H9 (cell line): ENCODE measurements around the gene EXOC3. TPM values are rescaled to one million over a fixed set of nuclear protein-coding genes. Genes with fewer than 3 reads are reported as not detected.

Experiments
- DNase-seq: peaks from one replicate; pipeline ENCODE4 v3.0.0-alpha.2; 2017
- H2AFZ ChIP-seq: one replicate; pipeline ENCODE4 v1.6.1; 2013; ENCODE audit warnings: mild to moderate bottlenecking, low read length, control low read depth, moderate library complexity
- H2AK5ac ChIP-seq: 2 replicates; pipeline ENCODE4 v1.6.1; 2013; ENCODE audit warnings: low read length, control low read depth, mixed read lengths; ENCODE audit not compliant: insufficient read length
- H2BK120ac ChIP-seq: one replicate; pipeline ENCODE4 v1.6.1; 2013; ENCODE audit warnings: low read depth, mild to moderate bottlenecking, low read length, control low read depth, inconsistent platforms; ENCODE audit not compliant: poor library complexity, severe bottlenecking
- H2BK12ac ChIP-seq: 2 replicates; pipeline ENCODE4 v1.6.1; 2013; ENCODE audit warnings: low read length, control low read depth, mixed read lengths, low read depth; ENCODE audit not compliant: insufficient read length
- H2BK15ac ChIP-seq: 2 replicates; pipeline ENCODE4 v1.6.1; 2013; ENCODE audit warnings: low read depth, low read length, control low read depth
- H2BK20ac ChIP-seq: one replicate; pipeline ENCODE4 v1.6.1; 2013; ENCODE audit warnings: low read depth, mild to moderate bottlenecking, low read length, control low read depth, inconsistent platforms; ENCODE audit not compliant: poor library complexity, severe bottlenecking
- H2BK5ac ChIP-seq: 2 replicates; pipeline ENCODE4 v1.6.1; 2013; ENCODE audit warnings: low read length, control low read depth, mixed read lengths; ENCODE audit not compliant: insufficient read length
- H3K14ac ChIP-seq: 2 replicates; pipeline ENCODE4 v1.6.1; 2013; ENCODE audit warnings: low read length, control low read depth; ENCODE audit not compliant: insufficient read depth
- H3K18ac ChIP-seq: 2 replicates; pipeline ENCODE4 v1.6.1; 2013; ENCODE audit warnings: low read depth, mild to moderate bottlenecking, mixed read lengths, low read length, control low read depth; ENCODE audit not compliant: insufficient read length
- H3K23ac ChIP-seq: 2 replicates; pipeline ENCODE4 v1.6.1; 2013; ENCODE audit warnings: low read length, control low read depth, mixed read lengths, low read depth; ENCODE audit not compliant: insufficient read length
- H3K23me2 ChIP-seq: 2 replicates; pipeline ENCODE4 v1.6.1; 2013; ENCODE audit warnings: low read depth, mild to moderate bottlenecking, mixed read lengths, low read length, control low read depth; ENCODE audit not compliant: insufficient read length, poor library complexity, severe bottlenecking
- H3K27ac ChIP-seq: 2 replicates; pipeline ENCODE4 v1.5.1; 2013; ENCODE audit warnings: low read length, control low read depth, mixed read lengths, low read depth; ENCODE audit not compliant: insufficient read length
- H3K27me3 ChIP-seq: 2 replicates; pipeline ENCODE4 v1.6.1; 2013; ENCODE audit warnings: low read length, control low read depth, inconsistent platforms; ENCODE audit not compliant: insufficient read depth
- H3K4ac ChIP-seq: 2 replicates; pipeline ENCODE4 v1.6.1; 2013; ENCODE audit warnings: low read depth, mild to moderate bottlenecking, control low read depth, inconsistent platforms, low read length, moderate library complexity
- H3K4me1 ChIP-seq: 2 replicates; pipeline ENCODE4 v1.6.1; 2013; ENCODE audit warnings: low read length, control low read depth, inconsistent platforms; ENCODE audit not compliant: insufficient read depth
- H3K4me2 ChIP-seq: 2 replicates; pipeline ENCODE4 v1.6.1; 2013; ENCODE audit warnings: low read length, control low read depth, mixed read lengths; ENCODE audit not compliant: insufficient read length, insufficient read depth
- H3K56ac ChIP-seq: 2 replicates; pipeline ENCODE4 v1.6.1; 2013; ENCODE audit warnings: low read depth, mild to moderate bottlenecking, mixed read lengths, low read length, control low read depth; ENCODE audit not compliant: insufficient read length
- H3K79me1 ChIP-seq: 2 replicates; pipeline ENCODE4 v1.6.1; 2013; ENCODE audit warnings: low read depth, mild to moderate bottlenecking, moderate library complexity, low read length, control low read depth, inconsistent platforms; ENCODE audit not compliant: insufficient read depth, poor library complexity, severe bottlenecking
- H3K79me2 ChIP-seq: 2 replicates; pipeline ENCODE4 v1.6.1; 2013; ENCODE audit warnings: low read length, control low read depth, inconsistent platforms; ENCODE audit not compliant: insufficient read depth
- H3K9ac ChIP-seq: 2 replicates; pipeline ENCODE4 v1.6.1; 2013; ENCODE audit warnings: low read length, control low read depth, mixed read lengths; ENCODE audit not compliant: insufficient read length; ENCODE audit errors: extremely low read depth
- H3K9me3 ChIP-seq: one replicate; pipeline ENCODE4 v1.6.1; 2013; ENCODE audit warnings: low read depth, low read length, inconsistent platforms; ENCODE audit not compliant: control insufficient read depth
- H3T11ph ChIP-seq: one replicate; pipeline ENCODE4 v1.6.1; 2013; ENCODE audit warnings: mild to moderate bottlenecking, low read length, control low read depth, inconsistent platforms
- H4K20me1 ChIP-seq: one replicate; pipeline ENCODE4 v1.6.1; 2013; ENCODE audit not compliant: control insufficient read depth, insufficient read length, insufficient read depth
- H4K5ac ChIP-seq: 2 replicates; pipeline ENCODE4 v1.6.1; 2013; ENCODE audit warnings: low read depth, mild to moderate bottlenecking, mixed read lengths, low read length, control low read depth; ENCODE audit not compliant: insufficient read length
- H4K8ac ChIP-seq: replicated peaks from 2 replicates; pipeline ENCODE4 v1.6.1; 2013; ENCODE audit warnings: low read length, control low read depth, mixed read lengths, low read depth; ENCODE audit not compliant: insufficient read length
- H4K91ac ChIP-seq: 2 replicates; pipeline ENCODE4 v1.6.1; 2013; ENCODE audit warnings: low read depth, mild to moderate bottlenecking, moderate library complexity, mixed read lengths, low read length, control low read depth; ENCODE audit not compliant: insufficient read length
- H3K27ac Mint-ChIP-seq, 3 experiments: 2 replicates in 2 of 3; 3 replicates in 1 of 3; pipeline ENCODE4 v1.8.0; 2020 to 2021; ENCODE audit warnings: mixed read lengths in 3 of 3, mild to moderate bottlenecking in 1 of 3, moderate library complexity in 1 of 3
- H3K27me3 Mint-ChIP-seq: 2 replicates; pipeline ENCODE4 v1.8.0; 2021; ENCODE audit warnings: low read depth, mild to moderate bottlenecking, moderate library complexity, mixed read lengths
- H3K36me3 Mint-ChIP-seq, 3 experiments: 2 replicates in 2 of 3; 3 replicates in 1 of 3; pipeline ENCODE4 v1.8.0; 2020 to 2021; ENCODE audit warnings: low read depth in 3 of 3, mixed read lengths in 3 of 3; ENCODE audit not compliant: insufficient read depth in 1 of 3
- H3K4me1 Mint-ChIP-seq, 2 experiments: 2 replicates each; pipeline ENCODE4 v1.8.0; 2020; ENCODE audit warnings: mixed read lengths in 2 of 2
- H3K4me3 Mint-ChIP-seq, 2 experiments: 2 replicates in 1 of 2; 3 replicates in 1 of 2; pipeline ENCODE4 v1.8.0; 2020 to 2021; ENCODE audit warnings: mild to moderate bottlenecking in 2 of 2, mixed read lengths in 2 of 2, moderate library complexity in 1 of 2
- H3K9me3 Mint-ChIP-seq, 2 experiments: 2 replicates in 1 of 2; 3 replicates in 1 of 2; pipeline ENCODE4 v1.8.0; 2020; ENCODE audit warnings: mild to moderate bottlenecking in 2 of 2, mixed read lengths in 2 of 2, moderate library complexity in 1 of 2
- CTCF ChIP-seq: fragments of 200-600 bp; sonication (generic); conservative IDR thresholded peaks from 3 replicates; pipeline ENCODE4 v1.8.0; 2021; ENCODE audit warnings: antibody characterized with exemption, mild to moderate bottlenecking
- WGBS: extraction: QIAGEN DNeasy Blood & Tissue Kit; methylation state at CpG from one replicate; pipeline ENCODE4 v1.1.7; 2013; ENCODE audit warnings: missing lambda C conversion rate, low lambda C conversion rate, mixed read lengths; ENCODE audit not compliant: insufficient read length; ENCODE audit errors: extremely low coverage; 5-methylcytosine and 5-hydroxymethylcytosine counted together
- total RNA-seq: library from RNA; stranded (reverse); gene quantifications from 2 replicates; pipeline ENCODE4 v1.2.1, GENCODE V29; 2021

The EXOC3 gene
- total RNA-seq, 1 experiment from 2014 or later, result 36.7 TPM

DNA sequence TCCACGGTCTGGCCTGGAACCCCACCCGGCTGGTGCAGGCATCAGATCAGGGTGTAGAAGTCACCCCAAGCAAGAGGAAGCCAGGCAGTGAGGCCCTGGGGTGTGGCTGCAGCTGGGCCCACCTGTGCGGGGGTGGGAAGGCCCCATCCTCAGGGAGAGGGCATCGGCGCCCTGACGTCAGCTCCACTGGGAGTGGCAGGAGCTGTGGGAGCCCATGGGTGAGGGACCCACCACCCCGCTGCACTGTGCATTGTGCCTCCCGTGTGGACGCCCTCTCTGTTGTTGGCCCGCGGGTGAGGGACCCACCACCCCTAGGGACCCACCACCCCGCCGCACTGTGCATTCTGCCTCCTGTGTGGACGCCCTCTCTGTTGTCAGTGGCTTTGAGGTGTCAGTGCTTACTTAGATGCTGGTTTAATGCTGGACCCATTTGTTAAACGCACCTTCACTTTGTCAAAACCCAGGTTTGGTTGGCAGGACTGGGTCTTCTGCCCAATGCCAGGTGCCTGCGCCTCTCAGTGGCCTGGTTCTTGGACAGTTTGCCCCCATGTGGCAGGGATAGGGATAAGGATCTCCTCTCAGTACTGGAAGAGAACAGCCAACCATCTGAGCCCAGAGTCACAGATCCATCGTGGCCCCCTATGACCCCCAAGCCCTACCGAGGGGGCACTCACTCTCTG is 6.9 kb upstream of the EXOC3 start:
- H3K23ac ChIP-seq, result no peak overlapping the region
- H3K79me2 ChIP-seq, result no peaks in the 10 kb centered on the region
- no peak overlapping the region for H3K9ac ChIP-seq
- Mint-ChIP-seq H3K4me1 (peaks cover 0 to under 1% of the 10 kb centered on the region in 2 experiments; a peak in 1 of 4 replicates), H3K36me3 (no peaks in the 10 kb centered on the region; a peak in 1 of 7 replicates), H3K27ac (no peak overlapping the region; a peak in 1 of 7 replicates), H3K9me3 (no peaks in the 10 kb centered on the region), H3K27me3 (peaks cover 28% of the 10 kb centered on the region), H3K4me3 (no peak overlapping the region)
- no peak overlapping the region for H3K4ac ChIP-seq
- TF ChIP-seq CTCF, result peak; percentile 59; the same call in 2 of the 3 replicates
- no peak overlapping the region for H2BK12ac ChIP-seq
- no peak overlapping the region for H4K5ac ChIP-seq
- no peak overlapping the region for H2BK15ac ChIP-seq
- H3K79me1 ChIP-seq, result no peaks in the 10 kb centered on the region
- H2AK5ac ChIP-seq, result no peak overlapping the region
- H4K8ac ChIP-seq, result no peak overlapping the region
- H3K9me3 ChIP-seq, result no peaks in the 10 kb centered on the region
- no peaks in the 10 kb centered on the region for H4K20me1 ChIP-seq
- no peaks in the 10 kb centered on the region for H3K4me1 ChIP-seq
- no peak overlapping the region for H2BK120ac ChIP-seq
- H3K27ac ChIP-seq, result no peak overlapping the region
- H3K4me2 ChIP-seq, result no peak overlapping the region
- no peak overlapping the region for H3K56ac ChIP-seq
- H2BK5ac ChIP-seq, result no peak overlapping the region
- H3K23me2 ChIP-seq, result no peaks in the 10 kb centered on the region
- no peaks in the 10 kb centered on the region for H3K27me3 ChIP-seq
- WGBS, result no CpG with 5 or more reads among the region's 18 CpGs
- DNase-seq, result peak; percentile 47
- H3K14ac ChIP-seq, result no peak overlapping the region
- H2BK20ac ChIP-seq, result no peak overlapping the region
- H3T11ph ChIP-seq, result no peak overlapping the region
- no peak overlapping the region for H3K18ac ChIP-seq
- H4K91ac ChIP-seq, result no peak overlapping the region
- no peak overlapping the region for H2AFZ ChIP-seq
